Inflammatory macrophage (primary cell): ENCODE results near the gene PRRX2.

Experiments
- DNase-seq, 2 donors: peaks; one replicate each; pipeline ENCODE4 v3.0.0-alpha.2; 2020 to 2022

Gene PRRX2

DNA sequence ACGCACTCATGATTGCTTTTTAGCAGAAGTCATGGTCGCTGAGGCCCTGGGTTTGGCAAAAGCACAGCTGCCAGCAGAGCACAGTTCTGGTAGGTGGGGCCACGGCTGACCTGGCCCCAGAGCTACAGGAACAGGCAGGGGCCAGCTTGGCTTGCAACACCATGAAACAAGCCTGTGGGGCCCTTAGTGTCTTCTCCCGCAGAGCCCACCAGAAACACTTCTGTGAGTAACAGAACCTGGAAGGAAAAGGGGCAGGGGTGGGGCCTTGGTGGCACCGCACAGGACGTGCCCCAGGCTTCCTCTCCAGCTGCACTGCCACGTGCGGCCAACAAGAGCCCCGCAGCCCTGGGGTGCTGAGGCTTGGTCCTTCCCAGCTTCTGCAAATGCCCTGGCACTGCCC lies 28.3 kb upstream of the PRRX2 start:
- no peak for DNase-seq

DNA sequence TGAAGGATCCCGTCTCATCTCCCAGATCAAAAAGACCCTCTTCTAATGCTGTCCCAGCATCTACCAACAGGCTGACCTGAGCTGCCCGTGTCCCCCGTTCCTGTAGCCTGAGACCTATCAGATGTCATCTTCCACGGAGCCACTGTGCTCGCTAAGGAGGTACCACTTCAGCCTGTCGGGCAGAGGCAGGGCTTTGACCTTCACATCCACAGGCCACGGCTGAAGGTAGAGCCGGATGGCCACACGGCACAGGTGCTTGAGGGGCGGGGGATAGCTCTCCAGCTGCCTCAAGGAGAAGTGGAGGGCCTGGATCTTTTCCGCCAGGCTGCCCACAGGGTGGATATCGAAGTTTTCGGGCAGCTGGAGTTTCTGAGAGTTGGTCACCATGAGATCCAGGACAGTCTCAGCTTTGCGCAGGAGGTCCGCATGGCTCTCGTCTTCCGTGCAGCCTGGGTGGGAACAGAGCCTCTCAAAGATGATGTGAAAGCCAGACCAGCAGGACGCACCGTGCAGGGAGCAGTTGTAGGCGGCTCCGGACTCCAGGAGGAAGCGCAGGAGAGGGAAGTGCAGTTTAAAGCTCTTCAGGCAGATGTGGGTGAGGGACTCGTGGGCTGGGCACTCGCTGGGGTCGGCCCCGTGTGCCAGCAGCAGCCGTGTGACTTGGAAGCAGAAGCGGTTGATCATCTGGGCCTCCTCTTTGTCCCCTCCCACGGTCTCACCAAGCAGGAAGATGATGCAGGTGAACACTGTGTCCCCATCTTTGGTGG lies 27.6 kb upstream of the PRRX2 start:
- peak; percentile 66 to 88 for DNase-seq

DNA sequence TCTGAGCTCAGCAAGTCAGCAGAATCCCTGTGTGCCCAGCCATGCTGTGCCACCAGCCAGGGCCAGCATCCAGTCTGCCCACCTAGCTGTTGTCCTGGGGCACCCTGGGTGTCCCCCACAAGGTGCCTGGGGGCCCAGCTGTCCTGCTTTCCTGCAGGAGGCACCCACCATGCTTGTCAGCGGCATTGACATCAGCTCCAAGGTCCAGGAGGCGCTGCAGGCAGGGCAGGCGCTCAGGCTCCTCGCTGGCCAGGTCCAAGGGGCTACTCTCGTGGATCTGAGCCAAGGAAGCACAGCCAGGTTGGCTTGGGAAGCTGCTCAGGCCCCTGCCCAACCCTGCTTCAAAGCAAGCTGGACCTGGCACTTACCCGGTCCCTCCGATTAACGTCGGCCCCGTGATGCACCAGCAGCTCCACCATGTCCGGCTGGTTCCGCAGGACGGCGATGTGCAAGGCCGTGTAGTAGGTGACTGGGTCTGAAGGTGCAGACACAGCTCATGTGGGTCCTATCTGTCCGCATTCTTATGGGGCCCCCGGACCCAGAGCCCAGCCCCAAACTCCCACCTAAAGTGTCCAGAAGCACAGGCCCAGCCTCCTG lies 26.3 kb upstream of the PRRX2 start:
- DNase-seq = no peak

DNA sequence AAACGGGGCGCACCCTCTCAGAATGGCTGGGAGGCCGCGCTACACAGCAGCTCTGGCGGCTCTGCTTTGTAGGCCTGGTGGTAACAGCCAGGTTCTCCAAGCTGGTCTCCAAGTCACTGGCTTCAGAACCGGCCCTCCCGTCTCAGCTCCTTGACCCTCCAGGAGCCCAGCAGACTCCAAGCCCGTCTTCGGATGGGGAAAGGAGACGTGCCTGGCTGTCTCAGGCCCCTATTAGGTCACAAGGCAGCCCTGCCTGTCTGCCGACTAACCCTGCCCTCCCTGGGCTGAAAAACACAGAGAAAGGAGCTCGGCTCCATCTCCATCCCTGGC lies 25.7 kb upstream of the PRRX2 start:
- DNase-seq = no peak

DNA sequence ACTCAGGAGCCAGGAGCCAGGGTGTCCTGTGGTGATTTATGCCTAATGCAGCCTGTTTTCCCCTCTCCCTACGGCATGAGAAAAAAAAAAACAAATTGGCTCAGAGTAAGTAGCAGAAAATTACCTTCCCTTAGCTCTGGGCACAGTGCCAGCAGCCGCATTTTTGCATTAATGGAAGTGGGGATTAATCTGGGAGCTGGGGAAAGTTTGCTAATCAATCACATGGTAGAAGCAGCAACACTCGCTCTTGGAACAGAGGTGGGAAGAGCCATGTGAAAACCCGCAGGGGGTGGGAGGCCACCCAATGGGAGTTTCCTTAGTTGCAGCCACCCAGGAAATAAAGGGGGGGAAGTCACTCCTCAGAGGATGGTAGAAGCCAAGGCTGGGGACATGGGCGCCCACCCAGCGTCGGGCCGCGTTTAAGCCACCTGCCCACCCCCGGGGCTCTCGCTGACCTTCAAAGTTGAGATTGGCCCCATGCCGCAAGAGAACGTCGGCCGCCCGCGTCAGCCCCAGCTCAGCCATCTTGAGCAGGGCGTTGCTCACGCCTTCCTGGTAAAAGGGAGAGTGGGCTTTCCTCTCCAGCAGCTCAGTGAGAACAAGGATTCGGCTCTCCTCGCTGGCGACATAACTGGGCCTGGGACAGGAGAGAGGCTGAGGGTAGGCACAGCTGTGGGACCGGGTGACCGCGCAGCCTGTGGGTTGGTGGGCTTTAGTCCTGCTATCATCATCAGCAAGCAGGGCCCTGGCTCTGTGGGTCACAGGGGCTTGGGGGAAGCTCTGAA lies 25.2 kb upstream of the PRRX2 start:
- DNase-seq = peak in 1 of 2 donors; percentile 66

DNA sequence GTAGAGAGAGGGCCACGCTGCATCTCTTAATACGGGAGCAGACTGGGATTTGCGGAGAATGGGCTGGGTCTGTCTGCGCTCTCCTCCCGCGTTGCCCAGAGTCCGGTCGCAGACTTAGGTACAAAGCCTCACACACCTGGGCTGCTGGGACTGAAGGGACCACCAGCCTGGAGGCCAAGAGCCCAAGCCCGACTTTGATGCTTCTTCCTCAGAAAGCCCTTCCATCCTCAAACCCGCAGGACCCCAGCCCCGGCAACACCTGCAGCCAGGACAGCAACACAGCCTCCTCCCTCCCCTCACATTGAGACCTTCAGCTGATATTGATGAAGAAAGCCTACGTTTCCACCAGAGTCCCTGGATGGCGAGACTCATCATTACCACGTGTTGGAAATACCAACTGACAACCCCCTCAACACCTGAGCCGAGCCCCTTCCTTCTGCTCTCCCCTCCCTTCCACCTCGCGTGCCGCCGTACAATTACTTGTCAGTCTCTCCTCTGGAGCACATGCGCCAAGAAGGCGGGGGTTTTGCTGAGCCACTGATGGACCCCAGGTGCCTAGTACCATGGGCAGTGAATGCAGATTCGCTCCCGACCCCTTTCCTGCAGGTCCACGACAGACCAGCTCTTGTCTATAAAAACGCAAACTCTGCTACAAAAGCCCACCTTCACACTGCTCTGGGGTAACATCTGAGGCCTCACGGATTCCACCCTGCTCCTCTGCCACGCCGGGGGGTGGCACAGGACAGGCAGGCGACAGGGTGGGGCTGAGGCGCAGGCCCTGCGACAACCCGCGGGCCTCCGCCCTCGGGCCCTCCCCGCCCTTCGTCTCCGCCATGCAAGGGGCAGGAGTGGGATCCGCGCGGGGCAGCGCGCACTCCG lies 24.3 kb upstream of the PRRX2 start:
- no peak for DNase-seq

DNA sequence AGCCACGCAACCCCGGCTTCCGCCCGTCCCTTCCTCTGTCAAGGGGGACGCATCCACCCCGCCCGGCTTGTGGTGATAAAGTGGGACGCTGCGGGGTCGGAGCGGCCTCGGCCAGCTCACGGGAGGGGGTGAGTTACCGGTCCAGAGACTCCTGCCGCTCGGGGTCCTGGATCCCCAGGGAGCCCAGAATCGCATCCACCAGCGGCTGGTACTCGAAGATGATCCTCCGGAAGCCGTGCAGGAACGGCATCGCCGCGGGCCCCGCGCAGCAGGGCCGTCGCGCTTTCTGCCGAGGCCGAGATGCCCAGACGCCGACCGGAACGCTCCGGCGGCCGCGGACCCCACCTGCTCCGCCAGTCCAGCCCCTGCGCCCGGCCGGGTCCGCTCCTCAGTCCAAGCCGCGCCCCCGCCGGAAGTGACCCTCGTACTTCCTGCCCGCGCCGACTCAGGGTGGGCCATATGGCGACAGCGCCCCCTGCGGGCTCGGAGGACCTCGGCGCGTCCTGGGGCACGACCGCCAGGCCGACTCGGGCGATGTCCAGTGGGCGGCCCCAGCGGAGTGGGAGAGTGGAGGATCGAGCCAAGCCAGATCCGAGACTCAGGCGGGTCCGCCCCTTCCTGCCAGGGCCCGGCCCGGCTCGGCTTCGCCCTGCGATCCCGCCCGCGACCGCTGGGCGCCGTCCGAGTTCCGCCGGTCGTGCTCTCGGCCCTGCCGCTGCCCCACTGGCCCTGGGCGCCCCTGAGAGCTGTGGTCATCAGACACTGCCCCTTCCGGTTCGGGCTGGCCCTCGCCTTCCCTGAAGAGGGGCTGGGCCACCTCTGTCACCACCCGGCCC lies 23.5 kb upstream of the PRRX2 start, which contains the start of gene ASB6:
TSS of gene ASB6 (minus strand) at position 402 of the 836 bp plus-strand sequence. CDS start at position 250, 152 bp downstream.
- DNase-seq = peak; percentile 97 to 98

DNA sequence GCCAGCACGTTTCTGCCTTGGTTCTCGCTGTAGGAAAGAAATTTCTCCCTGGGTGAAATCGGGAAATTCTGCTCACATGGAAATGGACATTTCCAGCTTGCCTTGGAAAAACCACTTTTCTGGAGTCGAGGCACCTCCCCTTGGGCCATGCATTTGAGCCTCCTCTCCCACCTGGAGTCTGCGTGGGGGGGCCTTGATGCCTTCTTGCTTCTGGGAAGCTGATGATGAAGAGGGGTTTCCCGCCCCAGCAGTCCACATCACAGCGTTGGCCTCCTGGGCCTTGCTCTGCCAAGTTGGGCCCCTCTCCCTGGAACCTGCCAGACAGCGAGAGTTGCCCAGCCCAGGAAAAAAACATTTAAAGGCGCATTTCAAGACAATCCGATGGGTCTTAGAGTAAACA lies 21.7 kb upstream of the PRRX2 start:
- DNase-seq = no peak

DNA sequence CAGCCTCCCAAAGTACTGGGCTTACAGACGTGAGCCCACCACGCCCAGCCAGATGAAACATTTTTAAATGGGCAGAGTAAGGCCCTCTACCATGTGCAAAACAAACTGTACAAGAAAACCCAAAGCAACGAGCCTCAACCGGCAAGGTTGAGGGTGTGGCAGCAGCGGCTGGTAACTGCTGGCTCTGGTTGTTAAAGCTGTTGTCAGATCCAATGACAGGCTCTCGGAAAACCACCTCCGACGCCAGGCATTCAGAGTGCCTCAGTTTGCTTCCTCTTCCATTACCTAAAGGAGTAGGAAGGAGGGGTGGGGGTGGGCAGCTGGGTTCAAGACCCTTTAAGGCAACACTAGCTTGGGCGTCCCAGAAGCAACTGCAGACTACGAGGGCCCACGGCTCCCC lies 21.1 kb upstream of the PRRX2 start:
- DNase-seq = no peak

DNA sequence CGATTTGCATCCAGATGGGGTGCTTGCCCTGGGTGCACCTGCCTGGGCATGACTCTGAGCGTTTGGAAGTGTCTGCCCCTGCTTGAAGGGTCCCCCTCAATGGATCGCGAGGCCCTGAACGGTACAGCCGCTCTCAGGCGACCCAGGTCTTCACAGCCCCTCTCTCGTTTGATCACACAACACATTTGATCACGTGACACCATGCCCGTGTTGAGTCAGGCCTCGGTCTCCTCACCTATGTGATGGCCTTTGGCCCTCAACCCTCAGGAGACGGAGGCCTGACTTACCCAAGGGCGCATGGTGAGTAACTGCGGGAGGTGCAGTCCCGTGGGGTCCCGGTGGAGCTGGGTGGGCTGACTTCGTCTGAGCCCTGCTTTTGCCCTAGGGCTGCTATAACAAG lies 20.5 kb upstream of the PRRX2 start:
- DNase-seq = no peak

DNA sequence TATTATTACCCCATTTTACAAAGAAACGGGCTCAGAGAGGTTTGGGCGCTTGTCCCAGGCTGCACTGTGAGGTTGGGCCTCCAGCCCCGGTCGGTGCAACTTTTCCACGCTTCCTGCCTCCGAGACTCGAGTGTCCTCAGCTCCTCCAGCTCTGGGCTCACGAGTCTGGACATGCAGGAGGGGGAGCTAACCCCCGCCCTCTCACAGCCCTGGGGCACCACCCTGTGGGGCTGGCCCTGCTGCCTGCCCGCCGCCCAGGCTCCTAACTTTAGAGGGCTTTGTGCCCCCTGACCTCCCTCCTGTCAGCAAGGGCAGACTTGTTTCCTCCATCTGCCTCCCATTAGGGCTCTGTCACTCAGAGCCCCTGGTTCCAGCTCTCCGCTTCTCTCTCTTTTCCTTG lies 19.2 kb upstream of the PRRX2 start:
- DNase-seq = no peak

DNA sequence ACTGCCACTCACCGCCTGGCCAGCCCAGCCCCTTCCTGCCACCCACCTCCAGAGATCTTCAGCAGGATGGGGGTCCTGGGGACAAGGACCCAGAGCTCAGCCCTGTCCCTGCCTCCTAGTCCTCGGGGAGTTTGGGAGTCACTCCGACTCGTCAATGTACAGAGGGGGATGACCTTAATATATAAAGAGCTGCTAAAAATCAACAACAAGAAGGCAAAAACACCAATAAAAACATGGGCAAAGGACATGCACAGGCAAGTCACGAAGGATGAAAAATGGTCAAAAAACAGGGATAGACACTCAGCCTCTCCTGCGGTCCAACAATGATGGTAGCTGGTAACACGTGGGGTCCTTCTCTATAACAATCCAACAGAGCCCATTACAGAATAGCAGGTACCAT lies 18.8 kb upstream of the PRRX2 start:
- no peak for DNase-seq

DNA sequence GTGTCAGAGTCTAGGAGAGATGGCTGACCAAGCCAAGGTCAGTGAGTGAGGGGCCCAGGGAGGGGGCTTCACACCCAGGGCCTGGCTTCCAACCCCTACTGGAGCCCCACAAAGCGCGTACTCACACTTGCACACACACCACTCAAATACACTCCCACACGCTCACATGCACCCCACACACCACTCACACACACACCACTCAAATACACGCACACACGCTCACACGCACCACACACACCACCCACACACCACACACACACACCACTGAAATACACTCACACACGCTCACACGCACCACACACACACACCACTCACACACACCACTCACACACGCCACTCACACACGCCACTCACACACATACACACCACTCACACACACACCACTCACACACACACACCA lies 17.8 kb upstream of the PRRX2 start:
- no peak for DNase-seq

DNA sequence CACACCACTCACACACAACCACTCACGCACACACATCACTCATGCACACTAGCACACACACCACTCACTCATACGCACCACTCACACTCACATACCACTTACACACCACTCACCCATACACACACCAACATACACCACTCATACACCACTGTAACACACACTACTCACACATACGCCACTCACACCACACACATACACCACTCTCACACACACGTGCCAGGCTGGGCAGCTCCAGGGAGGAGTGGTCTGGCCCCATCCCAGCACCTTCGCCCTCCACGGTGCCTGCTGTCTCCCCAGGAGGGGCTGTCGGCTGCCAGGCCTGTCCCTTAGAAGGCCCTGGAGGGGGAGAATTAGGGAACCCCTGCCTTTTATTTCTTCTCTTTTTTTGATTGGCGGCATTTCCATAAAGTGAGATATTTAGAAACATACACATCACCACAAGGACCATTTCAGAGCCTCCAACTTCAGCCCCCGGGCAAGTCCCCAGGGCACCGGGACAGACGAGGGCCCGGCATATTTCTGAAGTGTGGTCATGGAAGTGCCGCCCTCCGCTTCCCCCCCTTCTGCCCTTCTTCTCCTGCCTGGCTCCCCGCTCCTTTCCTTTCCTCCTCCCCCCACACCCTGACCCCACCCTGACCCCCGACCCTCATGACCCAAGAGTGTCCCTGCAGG lies 17.2 kb upstream of the PRRX2 start:
- DNase-seq = no peak

DNA sequence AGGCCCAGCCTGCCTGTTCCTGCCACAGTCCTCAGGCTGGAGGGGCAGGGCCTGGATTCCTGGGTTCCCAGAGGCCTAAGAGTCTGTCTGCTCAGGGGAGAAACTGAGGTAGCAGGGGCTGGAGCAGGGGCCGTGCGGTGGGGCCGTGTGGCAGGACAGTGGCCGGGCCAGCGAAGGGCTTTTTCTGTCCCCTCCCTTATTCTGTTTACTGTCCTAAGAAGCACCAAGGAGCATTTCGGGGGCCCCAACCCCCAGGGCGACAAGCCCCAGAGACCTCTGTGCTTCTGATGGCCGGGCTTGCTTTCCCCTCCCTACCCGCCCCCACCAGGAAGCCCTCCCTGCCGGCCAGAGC lies 16.7 kb upstream of the PRRX2 start:
- no peak for DNase-seq

DNA sequence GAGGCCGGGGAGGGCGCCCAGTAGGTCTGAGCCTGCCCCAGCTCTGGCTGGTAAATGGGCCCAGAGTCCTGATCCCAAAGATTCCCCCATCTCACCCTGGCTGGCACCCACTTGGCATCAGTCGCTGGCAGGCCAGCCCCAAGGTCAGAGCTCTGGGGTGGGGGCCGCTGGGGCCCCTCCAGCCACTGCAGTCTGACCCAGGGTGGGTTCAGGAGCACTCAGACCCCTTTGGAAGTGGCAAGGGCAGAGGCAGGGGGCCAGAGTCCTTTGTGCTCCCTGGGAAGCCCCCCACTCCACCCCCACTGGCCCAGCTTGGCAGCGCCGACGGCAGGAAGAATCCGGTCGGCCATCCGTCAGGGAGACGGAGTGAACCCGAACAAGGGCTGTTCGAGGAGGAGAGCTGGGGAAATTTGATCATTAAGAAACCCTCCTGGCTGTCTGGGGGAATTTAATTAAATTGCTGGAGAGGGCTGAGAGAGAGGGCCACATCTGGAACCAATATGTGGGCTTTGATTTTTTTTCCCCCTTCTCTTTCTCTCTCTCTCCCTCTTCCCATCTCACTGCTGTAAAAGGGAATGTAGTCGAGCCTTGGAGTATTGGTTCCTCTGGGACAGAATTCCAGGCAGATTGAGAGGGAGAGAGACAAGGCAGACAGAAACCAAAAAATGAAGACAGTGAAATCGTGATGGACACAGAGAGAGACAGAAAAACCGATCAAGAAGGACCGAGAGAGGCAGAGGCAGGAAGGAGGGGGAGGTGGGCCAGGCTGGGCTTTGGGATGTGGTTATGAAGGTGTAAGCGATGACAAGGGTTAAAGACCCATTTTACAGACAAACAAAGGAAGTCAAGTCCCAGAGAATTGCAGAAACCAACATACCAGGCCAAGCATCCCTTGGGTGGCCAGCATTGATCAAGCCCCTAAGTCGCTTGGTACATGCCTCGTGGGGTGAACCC lies 15.4 kb upstream of the PRRX2 start:
- DNase-seq = no peak

DNA sequence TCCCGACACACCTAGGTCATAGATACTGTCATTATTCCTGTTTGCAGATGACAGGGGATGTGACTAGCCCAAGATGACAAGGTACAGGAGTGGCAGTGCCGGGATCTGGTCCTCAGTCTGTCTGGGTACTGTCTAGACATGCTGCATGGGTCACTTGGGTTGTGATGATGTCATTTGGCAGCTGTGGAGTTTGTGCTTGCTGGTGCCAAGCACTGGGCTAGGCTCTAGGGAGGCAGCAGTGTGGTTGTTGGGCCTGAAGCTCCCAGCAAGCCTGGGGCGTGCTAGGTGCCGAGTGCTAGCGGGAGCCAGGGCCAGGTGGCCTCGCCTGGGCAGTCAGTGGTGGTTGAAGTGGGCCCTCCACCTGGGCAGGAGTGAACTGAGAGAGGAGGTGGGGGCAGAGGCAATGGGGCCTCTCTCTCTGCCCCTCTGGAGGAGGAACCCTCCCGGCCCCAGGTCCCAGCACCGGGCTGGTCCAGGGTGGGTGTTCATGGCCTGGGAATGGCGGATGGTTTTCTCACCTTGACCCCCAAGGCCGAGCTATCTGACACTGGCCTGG lies 14.7 kb upstream of the PRRX2 start:
- DNase-seq = no peak

DNA sequence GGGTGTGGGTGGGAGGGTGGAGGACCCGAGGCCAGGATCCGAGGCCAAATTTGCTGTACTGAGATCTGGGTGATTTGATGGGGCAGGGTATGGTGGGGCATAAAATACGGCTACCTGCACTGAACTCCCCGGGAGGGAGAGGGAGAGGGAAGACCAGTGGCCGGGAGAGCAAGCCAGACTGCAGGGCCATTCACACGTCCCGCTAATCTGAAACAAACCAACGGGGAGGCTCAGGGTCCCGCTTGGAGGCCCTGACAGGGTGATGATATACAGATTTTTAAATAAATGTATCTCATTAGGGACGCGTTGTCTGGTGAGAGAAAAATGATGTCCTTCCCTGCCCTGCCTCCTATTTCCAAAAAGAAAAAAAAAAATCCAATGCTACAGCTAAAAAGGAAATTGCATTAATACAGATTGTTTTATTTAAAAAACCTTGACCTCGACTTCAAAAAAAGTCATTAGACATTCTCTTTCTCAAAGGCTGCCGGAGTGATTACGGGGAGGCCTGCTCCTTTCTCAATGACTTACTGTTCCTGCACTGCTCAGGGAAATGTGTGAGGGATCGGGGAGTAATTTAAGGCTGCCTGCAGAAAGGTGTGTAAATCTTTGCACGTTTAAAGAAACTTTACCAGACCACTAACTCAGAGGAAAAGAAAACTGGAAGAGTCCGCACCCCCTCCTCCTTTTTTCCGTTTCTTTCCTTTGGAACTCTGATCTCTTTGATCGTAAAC lies 11.5 kb upstream of the PRRX2 start:
- DNase-seq = no peak

DNA sequence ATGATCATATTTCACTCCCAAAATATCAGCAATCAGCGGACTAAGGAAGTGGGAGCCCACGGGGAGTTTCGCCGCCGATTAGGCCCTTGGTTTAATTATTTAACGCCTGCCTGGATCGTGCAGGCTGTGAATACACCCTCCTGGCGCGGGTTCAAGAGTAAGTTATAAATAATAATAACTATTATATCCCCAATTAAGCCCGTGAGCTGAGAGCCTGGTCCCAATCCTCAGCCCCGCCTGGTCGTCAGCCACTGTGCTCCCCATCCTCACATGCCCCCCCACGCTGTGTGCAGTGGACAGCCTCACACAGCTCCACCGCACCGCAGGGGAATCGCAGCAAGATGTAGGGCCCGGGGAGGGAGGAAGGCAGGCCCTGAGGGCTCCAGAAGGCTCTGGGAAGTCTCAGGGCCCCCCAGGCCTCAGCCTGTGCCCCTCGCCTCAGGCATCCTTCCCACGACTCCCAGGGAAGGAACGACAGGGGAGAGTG lies 10.8 kb upstream of the PRRX2 start:
- DNase-seq = no peak
